Neural progenitor cell (in vitro differentiated cells): ENCODE data around the gene HRH2. TPM values are rescaled to one million over a fixed set of nuclear protein-coding genes. Genes with fewer than 3 reads are reported as not detected.
A peak's percentile ranks its signal among the peaks of the same experiment; 100 is the strongest.

Experiments used
- DNase-seq: peaks from one replicate; pipeline ENCODE4 v3.0.0-alpha.2; 2016; ENCODE audit warnings: low spot score
- H2AFZ ChIP-seq: fragments of 200-600 bp; sonication (generic); replicated peaks from 2 replicates; pipeline ENCODE4 v1.6.1; 2016; ENCODE audit warnings: antibody characterized with exemption
- H3F3A ChIP-seq: fragments of 200-600 bp; sonication (generic); 2 replicates; pipeline ENCODE4 v1.6.1; 2016; ENCODE audit warnings: antibody characterized with exemption, low read depth
- H3K27ac ChIP-seq: fragments of 200-600 bp; sonication (generic); 2 replicates; pipeline ENCODE4 v1.5.1; 2016; ENCODE audit warnings: mild to moderate bottlenecking
- H3K27me3 ChIP-seq: fragments of 200-600 bp; sonication (generic); 2 replicates; pipeline ENCODE4 v1.6.1; 2016; ENCODE audit warnings: mild to moderate bottlenecking, moderate library complexity
- H3K36me3 ChIP-seq: fragments of 200-600 bp; sonication (generic); 2 replicates; pipeline ENCODE4 v1.5.1; 2016
- H3K4me1 ChIP-seq: fragments of 200-600 bp; sonication (generic); 2 replicates; pipeline ENCODE4 v1.6.1; 2016; ENCODE audit warnings: mixed run types
- H3K4me2 ChIP-seq: fragments of 200-600 bp; sonication (generic); 2 replicates; pipeline ENCODE4 v1.6.1; 2016
- H3K4me3 ChIP-seq: fragments of 200-600 bp; sonication (generic); 2 replicates; pipeline ENCODE4 v1.5.1; 2016
- H3K79me2 ChIP-seq: fragments of 200-600 bp; sonication (generic); 2 replicates; pipeline ENCODE4 v1.6.1; 2016; ENCODE audit warnings: low read depth
- H3K9ac ChIP-seq: fragments of 200-600 bp; sonication (generic); 2 replicates; pipeline ENCODE4 v1.6.1; 2016
- H3K9me3 ChIP-seq: fragments of 200-600 bp; sonication (generic); 2 replicates; pipeline ENCODE4 v1.5.1; 2016; ENCODE audit warnings: low read depth
- H4K20me1 ChIP-seq: fragments of 200-600 bp; sonication (generic); 2 replicates; pipeline ENCODE4 v1.6.1; 2016; ENCODE audit warnings: low read depth
- H3K27ac Mint-ChIP-seq: 3 replicates; pipeline ENCODE4 v1.8.0; 2021; ENCODE audit warnings: mixed read lengths
- H3K27me3 Mint-ChIP-seq: 2 replicates; pipeline ENCODE4 v1.8.0; 2022; ENCODE audit warnings: low read depth, mild to moderate bottlenecking, inconsistent platforms, moderate library complexity, mixed read lengths; ENCODE audit not compliant: insufficient read depth
- H3K36me3 Mint-ChIP-seq: 3 replicates; pipeline ENCODE4 v1.8.0; 2021; ENCODE audit warnings: mixed read lengths
- H3K4me1 Mint-ChIP-seq: 3 replicates; pipeline ENCODE4 v1.8.0; 2021; ENCODE audit warnings: mixed read lengths
- H3K4me3 Mint-ChIP-seq: 3 replicates; pipeline ENCODE4 v1.8.0; 2021; ENCODE audit warnings: mild to moderate bottlenecking, moderate library complexity, mixed read lengths
- H3K9me3 Mint-ChIP-seq: 3 replicates; pipeline ENCODE4 v1.8.0; 2020; ENCODE audit warnings: mixed read lengths
- CTCF ChIP-seq: fragments of 200-600 bp; sonication (generic); IDR thresholded peaks from 2 replicates; pipeline ENCODE4 v1.5.1; 2017; ENCODE audit warnings: antibody characterized with exemption, mild to moderate bottlenecking
- EZH2 ChIP-seq: fragments of 200-600 bp; sonication (generic); IDR thresholded peaks from 2 replicates; pipeline ENCODE4 v1.6.1; 2017; ENCODE audit warnings: antibody characterized with exemption, mild to moderate bottlenecking, moderate library complexity
- EZH2phosphoT487 ChIP-seq: fragments of 200-600 bp; sonication (generic); IDR thresholded peaks from 2 replicates; pipeline ENCODE4 v1.6.1; 2017; ENCODE audit warnings: antibody characterized with exemption
- total RNA-seq: library from RNA; depleted of rRNA; stranded (reverse); fragments of >200 nt; gene quantifications from 2 replicates; pipeline ENCODE4 v1.2.3, GENCODE V29; 2015; ENCODE audit warnings: low replicate concordance

The HRH2 gene
- total RNA-seq, 1 donor from 2014 or later: not detected

GRCh38 chr5:175654807-175655206 is 3.1 kb upstream of the HRH2 start:
- DNase-seq: no peak
- peaks cover 37% of the 10 kb centered on the region for H3K27me3 ChIP-seq
- H4K20me1 ChIP-seq: peaks cover 9% of the 10 kb centered on the region
- no peak overlapping the region for H3K4me3 ChIP-seq
- H2AFZ ChIP-seq: no peak overlapping the region
- H3K36me3 ChIP-seq: no peaks in the 10 kb centered on the region
- no peak overlapping the region for H3K4me2 ChIP-seq
- H3F3A ChIP-seq: no peaks in the 10 kb centered on the region
- no peak overlapping the region for H3K4me3 Mint-ChIP-seq
- TF ChIP-seq EZH2 (no peak), EZH2phosphoT487 (no peak)
- no peak overlapping the region for H3K27ac ChIP-seq
- H3K9me3 Mint-ChIP-seq: peaks cover 6% of the 10 kb centered on the region
- peaks cover 8% of the 10 kb centered on the region for H3K4me1 Mint-ChIP-seq
- no peaks in the 10 kb centered on the region for H3K36me3 Mint-ChIP-seq
- H3K4me1 ChIP-seq: peaks cover 2% of the 10 kb centered on the region
- H3K27me3 Mint-ChIP-seq: peaks cover 25% of the 10 kb centered on the region
- H3K9ac ChIP-seq: no peak overlapping the region
- H3K27ac Mint-ChIP-seq: no peak overlapping the region
- H3K79me2 ChIP-seq: no peaks in the 10 kb centered on the region
- no peaks in the 10 kb centered on the region for H3K9me3 ChIP-seq

DNA sequence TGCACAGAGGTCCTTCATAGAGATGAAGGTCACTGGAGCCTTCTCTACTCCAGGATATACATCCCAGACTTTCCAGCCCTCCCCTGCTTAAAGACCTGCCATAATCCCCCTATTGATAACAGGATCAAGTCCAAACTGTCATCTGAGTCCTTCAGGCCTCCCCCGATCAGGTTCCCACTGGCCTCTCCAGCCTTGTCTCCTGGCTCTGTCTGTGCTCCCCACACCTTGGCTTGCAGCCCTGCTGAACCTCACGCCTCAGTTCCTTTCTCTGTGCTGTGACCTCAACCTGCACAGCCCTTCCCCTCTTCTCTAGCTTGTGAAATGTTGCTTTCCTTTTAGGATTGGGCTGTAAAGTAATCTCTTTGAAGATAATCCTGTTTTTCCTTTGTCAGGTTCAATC is 2.5 kb upstream of the HRH2 start:
- Histone ChIP-seq H3K27me3 (peaks cover 43% of the 10 kb centered on the region), H3K4me2 (no peak overlapping the region), H3F3A (no peaks in the 10 kb centered on the region), H2AFZ (no peak overlapping the region), H3K36me3 (no peaks in the 10 kb centered on the region), H4K20me1 (peaks cover 9% of the 10 kb centered on the region), H3K9me3 (no peaks in the 10 kb centered on the region), H3K9ac (no peak overlapping the region), H3K79me2 (no peaks in the 10 kb centered on the region), H3K4me1 (peaks cover 2% of the 10 kb centered on the region), H3K27ac (no peak overlapping the region), H3K4me3 (no peak overlapping the region)
- peaks cover 25% of the 10 kb centered on the region for H3K27me3 Mint-ChIP-seq
- TF ChIP-seq EZH2phosphoT487 (no peak), EZH2 (no peak)
- peaks cover 8% of the 10 kb centered on the region for H3K4me1 Mint-ChIP-seq
- H3K27ac Mint-ChIP-seq: no peak overlapping the region
- no peaks in the 10 kb centered on the region for H3K36me3 Mint-ChIP-seq
- no peak overlapping the region for H3K4me3 Mint-ChIP-seq
- H3K9me3 Mint-ChIP-seq: peaks cover 3% of the 10 kb centered on the region
- no peak for DNase-seq

- peaks cover 26% of the 10 kb centered on the region for H3K27me3 Mint-ChIP-seq
These were observed 905 bp upstream of the HRH2 start for GRCh38 chr5:175656966-175657365.

DNA sequence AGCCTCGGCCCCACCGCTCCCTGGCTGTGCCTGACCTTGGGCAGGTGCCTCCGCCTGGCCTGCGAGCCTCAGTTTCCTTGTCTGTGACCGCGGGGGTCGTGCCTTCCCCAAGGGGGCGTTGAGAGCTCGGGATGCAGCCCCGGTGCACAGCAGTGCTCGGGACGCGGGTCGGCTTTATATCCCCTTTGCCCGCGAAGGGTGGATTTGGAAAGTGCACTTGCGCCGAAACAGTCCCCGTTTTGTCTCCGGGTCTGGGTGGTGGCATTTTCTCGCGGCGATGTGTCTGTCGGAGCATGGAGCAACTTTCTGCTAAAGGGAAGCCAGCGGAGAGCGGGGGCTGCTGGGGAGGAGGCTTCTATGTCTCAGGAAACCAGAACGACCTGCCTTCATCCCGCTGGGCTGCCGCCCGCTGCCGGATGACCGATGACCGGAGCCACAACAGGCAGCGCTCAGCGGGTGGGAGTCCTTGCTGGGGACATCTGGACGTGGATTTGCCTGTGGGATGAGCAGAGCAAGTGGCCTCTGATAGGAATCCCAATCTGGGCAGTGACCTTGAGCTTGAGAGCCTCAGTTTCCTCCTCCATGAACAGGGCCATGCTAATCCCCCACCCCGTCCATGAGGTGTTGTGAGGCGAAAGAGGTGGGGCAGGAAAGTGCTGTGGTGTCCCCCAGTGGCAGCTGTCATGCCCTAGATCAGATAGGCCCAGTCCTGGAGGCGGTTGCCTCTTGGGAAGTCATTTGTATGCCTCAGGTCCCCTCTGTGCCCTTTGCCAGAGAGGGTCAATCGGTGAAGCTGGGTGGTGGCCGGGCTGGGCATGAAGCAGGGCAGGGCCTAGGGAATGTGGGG is 651 bp downstream of the HRH2 start:
- no peak overlapping the region for H3K9ac ChIP-seq

More at GRCh38 chr5:175656966-175657365, 905 bp upstream of the HRH2 start:
- no peak overlapping the region for H3K4me3 Mint-ChIP-seq
- Histone ChIP-seq H3K4me1 (peaks cover 2% of the 10 kb centered on the region), H2AFZ (no peak overlapping the region), H3K36me3 (no peaks in the 10 kb centered on the region), H4K20me1 (peaks cover 9% of the 10 kb centered on the region), H3K4me3 (no peak overlapping the region), H3K9ac (no peak overlapping the region), H3K9me3 (no peaks in the 10 kb centered on the region), H3K27ac (no peak overlapping the region), H3K27me3 (peaks cover 44% of the 10 kb centered on the region), H3K79me2 (no peaks in the 10 kb centered on the region), H3F3A (no peaks in the 10 kb centered on the region), H3K4me2 (no peak overlapping the region)
- H3K4me1 Mint-ChIP-seq: peaks cover 8% of the 10 kb centered on the region
- no peaks in the 10 kb centered on the region for H3K36me3 Mint-ChIP-seq
- no peaks in the 10 kb centered on the region for H3K9me3 Mint-ChIP-seq
- DNase-seq: no peak
- H3K27ac Mint-ChIP-seq: no peak overlapping the region
- TF ChIP-seq EZH2 (no peak), EZH2phosphoT487 (no peak), CTCF (no peak)

More for the DNA sequence above, 651 bp downstream of the HRH2 start:
- TF ChIP-seq EZH2phosphoT487 (peak; percentile 57), EZH2 (peak; percentile 77), CTCF (no peak)
- Mint-ChIP-seq H3K27me3 (peaks cover 28% of the 10 kb centered on the region), H3K27ac (no peak overlapping the region), H3K4me3 (peak overlapping the region; percentile 90), H3K4me1 (peaks cover 8% of the 10 kb centered on the region), H3K9me3 (no peaks in the 10 kb centered on the region), H3K36me3 (no peaks in the 10 kb centered on the region)
- Histone ChIP-seq H3K4me1 (peaks cover 2% of the 10 kb centered on the region), H3K27me3 (peaks cover 44% of the 10 kb centered on the region), H3F3A (no peaks in the 10 kb centered on the region), H3K79me2 (no peaks in the 10 kb centered on the region), H3K36me3 (no peaks in the 10 kb centered on the region), H4K20me1 (peaks cover 9% of the 10 kb centered on the region), H3K4me2 (peak overlapping the region; percentile 91), H3K9me3 (no peaks in the 10 kb centered on the region), H2AFZ (peak overlapping the region; percentile 93), H3K4me3 (peak overlapping the region; percentile 60), H3K27ac (no peak overlapping the region)
- DNase-seq: peak; percentile 58
